C4-2B (cell line): ENCODE results near the gene ABCB4.

Source experiments
- H3K27ac ChIP-seq: fragments of 450-650 bp; 2 replicates; pipeline ENCODE4 v1.5.1; 2017
- ZFX ChIP-seq: fragments of 450-650 bp; IDR thresholded peaks from 2 replicates; pipeline ENCODE4 v1.6.1; 2017
- TF ChIP-seq, protein P1 (sequence below): fragments of 450-650 bp; conservative IDR thresholded peaks from 2 replicates; pipeline ENCODE4 v1.5.1; 2017; ENCODE audit warnings: mild to moderate bottlenecking

ABCB4 gene

GRCh38 chr7:87459941-87460340 is 15.5 kb downstream of the ABCB4 start:
- no peak for TF ChIP-seq ZFX
- TF ChIP-seq, protein P1, sequence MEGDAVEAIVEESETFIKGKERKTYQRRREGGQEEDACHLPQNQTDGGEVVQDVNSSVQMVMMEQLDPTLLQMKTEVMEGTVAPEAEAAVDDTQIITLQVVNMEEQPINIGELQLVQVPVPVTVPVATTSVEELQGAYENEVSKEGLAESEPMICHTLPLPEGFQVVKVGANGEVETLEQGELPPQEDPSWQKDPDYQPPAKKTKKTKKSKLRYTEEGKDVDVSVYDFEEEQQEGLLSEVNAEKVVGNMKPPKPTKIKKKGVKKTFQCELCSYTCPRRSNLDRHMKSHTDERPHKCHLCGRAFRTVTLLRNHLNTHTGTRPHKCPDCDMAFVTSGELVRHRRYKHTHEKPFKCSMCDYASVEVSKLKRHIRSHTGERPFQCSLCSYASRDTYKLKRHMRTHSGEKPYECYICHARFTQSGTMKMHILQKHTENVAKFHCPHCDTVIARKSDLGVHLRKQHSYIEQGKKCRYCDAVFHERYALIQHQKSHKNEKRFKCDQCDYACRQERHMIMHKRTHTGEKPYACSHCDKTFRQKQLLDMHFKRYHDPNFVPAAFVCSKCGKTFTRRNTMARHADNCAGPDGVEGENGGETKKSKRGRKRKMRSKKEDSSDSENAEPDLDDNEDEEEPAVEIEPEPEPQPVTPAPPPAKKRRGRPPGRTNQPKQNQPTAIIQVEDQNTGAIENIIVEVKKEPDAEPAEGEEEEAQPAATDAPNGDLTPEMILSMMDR = no peak
- no peak overlapping the region for H3K27ac ChIP-seq

DNA sequence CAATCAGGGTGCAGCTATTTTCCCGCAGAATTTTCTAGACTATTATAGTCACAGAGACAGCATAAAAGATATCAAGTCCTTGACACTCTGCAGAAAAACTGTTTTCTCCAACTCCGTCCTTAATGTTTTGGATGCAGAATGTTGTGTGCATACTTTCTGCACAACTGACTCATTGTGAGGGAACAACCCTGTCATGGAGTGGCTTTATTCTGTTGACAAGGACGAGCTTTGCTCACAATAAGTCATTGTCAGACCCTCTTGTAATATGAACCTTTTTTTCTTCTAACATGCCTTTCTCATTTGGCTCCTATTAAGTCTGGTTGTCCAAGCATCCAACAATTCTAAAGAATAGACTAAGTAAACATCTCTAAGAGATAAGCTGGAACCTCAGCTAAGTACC is 17.3 kb downstream of the ABCB4 start:
- H3K27ac ChIP-seq = no peak overlapping the region
- TF ChIP-seq ZFX = no peak
- TF ChIP-seq, protein P1 = no peak

GRCh38 chr7:87456247-87456646 is 19.2 kb downstream of the ABCB4 start:
- no peak for TF ChIP-seq ZFX
- TF ChIP-seq, protein P1 = no peak

DNA sequence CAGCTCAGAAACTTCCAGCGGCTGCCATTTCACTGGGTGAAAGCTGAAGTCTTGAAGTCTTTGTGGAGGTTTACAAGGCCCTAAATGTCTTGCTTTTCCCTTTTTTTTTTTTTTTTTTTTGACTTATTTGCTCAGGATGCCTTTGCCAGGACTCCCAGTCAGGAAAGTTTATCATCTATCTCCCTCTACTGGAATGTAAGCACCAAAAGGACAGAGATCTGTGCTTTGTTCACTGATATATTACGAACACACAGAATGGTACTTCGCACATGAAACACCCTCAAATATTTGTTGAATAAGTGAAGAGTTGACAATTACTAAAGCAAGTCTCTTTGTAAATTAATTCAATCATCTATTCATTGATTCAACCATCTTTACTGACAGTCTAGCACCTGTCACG is 23.2 kb downstream of the ABCB4 start:
- TF ChIP-seq, protein P1 = peak; percentile 58
- no peak for TF ChIP-seq ZFX
- no peak overlapping the region for H3K27ac ChIP-seq

More at GRCh38 chr7:87456247-87456646, 19.2 kb downstream of the ABCB4 start:
- H3K27ac ChIP-seq = no peak overlapping the region

GRCh38 chr7:87451187-87451586 is 24.3 kb downstream of the ABCB4 start:
- H3K27ac ChIP-seq = no peak overlapping the region
- TF ChIP-seq ZFX = no peak
- TF ChIP-seq, protein P1 = no peak

GRCh38 chr7:87450706-87451105 is 24.8 kb downstream of the ABCB4 start:
- no peak overlapping the region for H3K27ac ChIP-seq
- TF ChIP-seq, protein P1 = no peak
- no peak for TF ChIP-seq ZFX

GRCh38 chr7:87448388-87448787 is 27.1 kb downstream of the ABCB4 start:
- TF ChIP-seq, protein P1 = no peak
- TF ChIP-seq ZFX = no peak
- no peak overlapping the region for H3K27ac ChIP-seq
